ENCODE results near the gene MORN1.

MORN1 gene

GRCh38 chr1:2289607-2290006, 101.7 kb downstream of the MORN1 start:
- no peak for DNase-seq (ENCODE audit: low read depth)

- no peak for DNase-seq (ENCODE audit: low read depth)
Observed at GRCh38 chr1:2288816-2289536, 102.4 kb downstream of the MORN1 start.

- no peak for DNase-seq (ENCODE audit: low read depth)
Observed at GRCh38 chr1:2288311-2288710, 103.0 kb downstream of the MORN1 start.

DNA sequence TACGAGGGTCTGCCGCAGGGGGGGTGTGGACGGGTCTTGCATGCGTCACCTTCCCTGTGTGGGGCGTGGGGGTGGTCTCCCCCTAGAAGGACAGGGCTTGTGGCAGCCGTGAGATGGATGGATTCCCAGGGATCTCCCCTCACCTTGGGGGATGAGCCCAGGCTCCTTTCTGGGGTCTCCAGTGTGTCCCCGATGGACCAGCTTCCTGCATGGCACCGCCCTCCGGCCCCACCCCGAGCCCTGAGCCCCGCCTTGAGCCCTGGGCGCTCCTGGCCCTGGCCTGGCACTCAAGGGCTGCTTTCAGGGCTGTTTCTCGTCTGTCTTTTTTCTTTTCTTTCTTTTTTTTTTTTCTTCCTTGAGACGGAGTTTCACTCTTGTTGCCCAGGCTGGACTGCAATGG, 103.7 kb downstream of the MORN1 start:
- DNase-seq (ENCODE audit: low read depth), result no peak

DNA sequence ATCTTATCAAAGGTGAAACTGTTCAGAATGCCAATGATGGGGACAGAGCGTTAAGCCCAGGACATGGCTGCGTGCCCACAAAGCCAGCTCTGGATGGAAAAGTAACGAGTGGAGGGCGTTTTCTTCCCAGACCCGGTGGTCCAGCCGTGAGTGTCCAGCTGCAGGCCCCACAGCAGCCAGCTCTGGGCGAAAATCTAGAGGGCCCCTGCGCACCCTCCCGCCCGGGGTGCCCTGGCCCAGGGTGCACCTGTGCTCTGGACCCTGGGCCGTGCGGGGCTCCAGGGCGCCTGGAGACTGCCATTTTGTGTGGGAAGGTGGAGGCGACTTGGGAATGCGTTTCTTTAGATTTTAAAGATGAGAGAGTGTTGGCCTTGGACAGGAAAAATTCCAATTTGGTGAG, 104.4 kb downstream of the MORN1 start:
- no peak for DNase-seq (ENCODE audit: low read depth)

DNA sequence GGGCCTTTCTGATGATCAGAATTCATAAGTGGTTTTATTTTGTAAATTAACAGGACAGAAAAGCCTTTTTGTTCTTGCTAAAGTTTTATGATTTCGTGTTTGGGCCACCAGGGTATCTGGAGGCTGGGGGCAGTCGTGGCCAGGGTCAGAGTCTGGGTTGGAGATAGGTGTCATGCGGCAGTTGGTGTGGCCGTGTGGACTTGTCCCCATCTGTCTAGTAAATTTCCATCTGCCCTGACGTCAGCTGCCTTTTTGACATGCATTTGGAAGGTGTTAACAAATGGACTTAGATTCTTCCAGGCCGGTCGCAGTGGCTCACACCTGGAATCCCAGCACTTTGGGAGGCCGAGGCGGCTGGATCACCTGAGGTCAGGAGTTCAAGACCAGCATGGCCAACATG, 106.4 kb downstream of the MORN1 start:
- DNase-seq (ENCODE audit: low read depth), result no peak

DNA sequence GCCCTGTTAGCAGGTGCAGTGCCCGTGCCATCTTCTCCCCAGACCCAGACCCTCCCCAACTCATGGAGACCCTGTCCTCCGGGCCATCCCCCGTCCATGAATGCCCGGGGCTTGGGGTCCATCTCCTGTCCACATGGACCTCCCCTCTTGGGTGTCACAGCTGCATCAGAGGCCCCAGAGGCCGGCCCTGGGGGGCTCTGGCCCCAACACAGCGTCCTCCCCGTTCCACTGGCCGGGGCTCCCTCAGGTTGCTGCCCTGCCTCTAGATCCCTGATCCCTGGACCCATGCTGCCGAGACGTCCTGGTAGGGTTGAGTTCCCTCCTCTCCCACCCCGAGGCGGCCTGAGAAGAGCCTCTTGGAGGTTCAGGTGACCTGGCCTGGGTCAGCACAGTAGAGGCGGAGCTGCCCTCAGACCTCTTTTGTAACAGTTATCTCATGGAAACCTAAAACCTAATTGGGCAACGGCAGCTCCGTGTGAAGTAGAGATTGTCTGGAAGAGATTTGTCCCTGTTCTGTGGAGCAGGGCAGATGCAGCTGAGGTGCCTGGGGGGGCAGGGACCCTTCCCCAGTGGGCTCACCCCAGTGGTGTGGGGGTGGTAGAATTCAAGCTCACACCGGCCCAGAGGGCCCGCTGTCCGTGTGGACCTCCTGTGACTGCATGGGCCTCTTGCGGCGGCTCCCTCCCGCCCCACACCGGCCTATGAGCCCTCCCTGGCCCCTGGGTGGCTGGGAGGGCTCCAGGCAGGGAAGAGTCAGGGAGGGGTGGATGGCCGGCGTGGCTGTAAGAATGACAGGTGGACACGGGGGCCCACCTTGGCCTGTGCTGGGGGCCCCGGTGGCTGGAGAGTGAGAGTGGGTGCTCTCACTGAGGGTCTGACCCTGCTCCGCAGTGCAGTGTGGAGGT, 107.1 kb downstream of the MORN1 start:
- DNase-seq (ENCODE audit: low read depth), result no peak

DNA sequence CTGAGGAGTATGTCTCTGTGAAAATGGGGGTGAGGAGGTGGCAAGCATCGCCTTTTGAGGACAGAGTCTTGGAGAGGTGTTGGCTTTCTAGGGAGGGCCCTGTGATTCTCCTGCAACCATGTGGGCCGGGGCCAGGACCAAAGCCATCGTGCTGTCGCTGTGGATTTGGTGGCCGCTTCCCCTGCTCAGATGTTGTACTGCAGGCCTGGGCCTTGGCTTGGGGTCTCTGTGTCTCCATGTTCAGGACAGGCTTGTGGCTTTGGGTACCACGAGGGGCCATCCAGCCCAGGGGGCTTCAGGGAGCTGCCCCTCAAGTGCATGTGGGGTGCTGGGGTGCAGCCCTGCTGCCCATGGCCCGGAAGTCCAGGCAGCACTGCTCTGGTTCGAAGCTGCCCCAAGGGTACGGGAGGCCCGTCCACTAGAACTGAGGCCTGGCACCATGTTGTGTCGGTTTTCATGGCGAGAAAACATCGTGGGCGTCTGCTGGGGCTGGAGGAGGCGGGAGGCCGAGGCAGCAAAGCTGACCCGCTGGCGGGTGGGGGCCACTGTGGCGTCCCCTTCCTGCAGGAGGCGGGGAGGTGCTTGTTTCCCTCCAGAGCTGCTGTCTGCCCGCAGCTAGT, 107.9 kb downstream of the MORN1 start:
- DNase-seq (ENCODE audit: low read depth), result no peak

GRCh38 chr1:2282556-2283270, 108.6 kb downstream of the MORN1 start:
- DNase-seq (ENCODE audit: low read depth), result no peak

DNA sequence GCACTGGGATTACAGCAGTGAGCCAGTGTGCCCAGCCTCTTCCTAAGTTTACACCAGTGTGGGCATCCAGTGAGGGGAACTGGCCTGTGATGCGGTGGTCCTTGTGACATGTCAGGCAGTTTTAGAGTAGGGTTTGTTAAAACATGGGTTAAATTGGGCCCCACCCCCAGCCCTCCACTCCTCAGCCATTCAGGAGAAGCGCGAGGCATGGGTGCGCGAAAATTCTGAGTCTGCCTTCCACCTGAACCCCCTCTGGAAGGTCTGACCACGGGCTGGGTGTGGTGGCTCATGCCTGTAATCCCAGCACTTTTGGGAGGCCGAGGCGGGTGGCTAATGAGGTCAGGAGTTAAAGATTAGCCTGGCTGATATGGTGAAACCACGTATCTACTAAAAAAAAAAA, 111.5 kb downstream of the MORN1 start:
- DNase-seq (ENCODE audit: low read depth), result no peak

DNA sequence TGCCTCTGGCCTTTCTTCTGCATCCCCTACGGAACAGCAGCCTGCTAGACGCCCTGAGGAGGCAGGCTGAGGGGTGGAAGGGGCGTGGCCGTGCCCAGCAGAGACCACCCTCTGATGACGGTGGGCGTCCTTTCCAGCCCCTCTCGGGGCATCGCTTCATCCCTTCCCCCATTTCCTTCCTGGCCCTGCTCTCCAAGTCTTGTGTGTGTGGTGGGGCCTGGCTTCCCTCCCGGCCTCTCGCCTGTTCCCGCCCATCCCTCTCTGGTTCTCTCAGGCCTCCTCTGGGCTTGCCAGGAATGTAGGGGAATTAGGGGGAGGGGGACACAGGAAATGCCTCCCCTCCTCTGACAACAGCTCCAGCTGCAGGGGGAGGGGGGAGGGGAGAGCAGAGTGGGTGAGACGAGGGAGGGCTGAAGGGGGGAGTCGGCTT, 112.1 kb downstream of the MORN1 start:
- DNase-seq (ENCODE audit: low read depth), result no peak

DNA sequence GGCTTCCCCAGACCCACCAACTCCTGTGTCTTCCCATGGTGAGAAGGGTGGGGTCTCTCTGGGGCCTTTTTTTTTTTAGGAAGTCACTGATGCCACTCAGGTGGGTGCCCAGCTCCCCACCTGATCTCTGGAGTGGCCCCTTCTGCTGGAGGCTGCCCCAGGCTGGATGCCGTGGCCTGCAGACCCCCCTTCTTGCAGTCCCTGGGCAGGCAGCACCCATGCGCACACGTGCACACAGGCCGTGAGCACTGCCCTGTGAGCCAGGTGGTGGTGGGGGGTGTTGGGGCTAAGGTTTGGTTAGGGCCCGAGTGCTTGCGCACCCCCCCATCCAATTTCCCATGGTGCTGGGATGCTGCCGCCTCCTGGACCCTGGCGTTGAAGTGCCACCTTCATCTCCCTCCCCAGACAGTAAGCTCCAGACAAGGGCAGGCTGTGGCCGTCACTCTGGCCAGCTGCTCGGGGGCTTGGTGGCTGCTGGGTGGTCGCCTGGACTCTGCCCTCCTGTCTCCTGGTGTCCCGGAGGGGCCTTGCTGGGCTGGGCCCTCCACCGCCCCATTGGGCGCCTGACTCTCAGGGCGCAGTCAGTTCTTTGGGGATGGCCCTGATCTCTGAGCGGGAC, 112.7 kb downstream of the MORN1 start:
- no peak for DNase-seq (ENCODE audit: low read depth)

GRCh38 chr1:2277741-2278488, 113.4 kb downstream of the MORN1 start:
- DNase-seq (ENCODE audit: low read depth), result no peak

- DNase-seq (ENCODE audit: low read depth), result no peak
Observed at GRCh38 chr1:2276803-2277580, 114.4 kb downstream of the MORN1 start.

DNA sequence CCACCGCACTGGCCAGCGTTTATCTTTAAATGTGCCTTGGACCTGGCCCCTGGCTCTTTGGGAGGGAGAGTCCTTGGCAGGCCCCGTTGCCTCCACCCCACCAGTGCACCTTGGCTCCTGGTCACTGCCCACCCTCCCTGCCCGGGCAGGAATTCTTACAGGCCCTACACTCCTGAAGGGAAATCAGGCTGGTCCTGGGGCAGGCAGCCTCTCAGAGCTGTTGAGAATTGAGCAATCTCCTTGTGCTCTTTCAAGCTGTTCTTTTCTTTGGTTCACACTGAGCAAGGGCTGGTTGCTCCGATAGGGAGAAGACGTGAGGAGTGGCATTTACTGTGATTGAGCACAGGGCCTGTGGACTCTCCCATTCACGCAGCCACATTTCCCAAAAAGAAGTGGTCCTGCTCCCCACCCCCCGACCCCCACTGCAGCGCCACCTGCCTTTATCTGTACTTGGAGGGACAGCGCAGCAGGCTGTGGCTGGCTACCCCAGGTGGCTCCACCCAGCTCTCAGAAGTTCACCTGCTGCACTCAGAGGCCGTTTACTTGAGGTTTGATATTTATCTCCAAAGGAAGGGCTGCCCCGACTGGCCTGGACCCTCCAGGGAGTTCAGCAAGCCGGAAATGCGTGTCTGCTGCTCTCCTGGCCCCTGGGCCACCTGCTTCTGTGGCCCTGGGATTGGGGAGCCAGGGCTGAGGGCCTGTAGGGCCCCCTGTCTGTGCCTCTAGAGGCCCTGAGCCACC, 115.4 kb downstream of the MORN1 start:
- DNase-seq (ENCODE audit: low read depth), result no peak

DNA sequence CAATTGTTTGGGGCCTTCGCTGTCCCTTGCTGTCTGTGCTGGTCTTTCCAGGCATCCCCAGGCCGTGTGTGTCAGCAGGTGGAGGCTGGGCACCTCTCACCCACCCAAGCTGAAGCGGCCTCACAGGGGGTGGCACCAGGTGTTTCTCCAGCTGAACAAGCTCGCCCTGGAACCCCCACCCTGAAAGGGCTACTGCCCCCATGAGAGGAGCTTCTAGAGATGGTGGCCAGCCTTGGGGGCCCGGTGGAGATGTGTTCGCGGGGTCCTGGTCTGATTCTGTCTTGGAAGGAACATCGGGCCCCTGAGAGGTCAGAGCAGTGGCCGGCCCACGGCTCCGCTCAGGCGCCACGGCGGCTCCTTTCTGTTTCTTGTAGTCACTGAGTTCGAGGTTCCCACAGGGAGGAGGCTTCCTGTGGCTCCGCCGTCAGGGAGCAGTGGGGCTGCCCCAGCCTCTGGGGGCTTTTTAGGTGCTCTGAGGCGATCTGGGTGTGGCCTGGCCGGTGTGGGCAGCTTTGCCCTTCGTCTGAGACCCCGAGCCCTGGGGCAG, 116.4 kb downstream of the MORN1 start:
- no peak for DNase-seq (ENCODE audit: low read depth)

DNA sequence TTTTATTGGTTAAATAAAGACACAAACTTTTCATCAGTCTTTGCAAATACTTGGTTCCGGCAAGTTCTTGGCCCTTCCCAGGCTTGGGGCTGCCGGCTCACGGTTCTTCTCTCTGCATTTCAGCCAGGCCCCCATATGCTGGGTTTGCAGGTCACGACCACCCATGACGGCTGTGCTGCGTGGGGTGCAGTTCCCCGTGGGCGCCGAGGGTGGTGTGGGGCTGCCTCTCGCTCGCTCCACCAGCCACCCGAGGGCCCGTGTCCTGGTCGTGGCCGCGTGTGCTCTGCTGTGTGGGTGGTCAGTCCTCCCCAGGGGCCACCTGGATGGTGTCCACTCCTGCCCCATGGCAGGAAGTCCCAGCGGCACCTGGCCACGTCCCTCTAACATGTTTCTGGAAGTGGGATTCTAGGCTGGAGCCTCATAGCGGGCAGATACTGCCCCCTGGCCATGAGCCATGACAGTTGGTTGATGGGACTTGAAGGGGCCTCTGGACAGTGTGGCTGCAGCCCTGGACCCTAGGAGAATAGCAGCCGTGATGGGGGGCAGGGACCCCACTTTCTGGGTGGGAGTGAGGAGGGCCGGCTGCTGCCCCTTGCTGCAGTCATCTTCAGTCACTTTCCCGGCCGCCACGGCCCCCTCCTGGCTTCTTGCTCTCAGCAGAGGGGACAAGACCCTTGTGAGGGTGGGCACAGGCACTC, 117.0 kb downstream of the MORN1 start:
- no peak for DNase-seq (ENCODE audit: low read depth)

DNA sequence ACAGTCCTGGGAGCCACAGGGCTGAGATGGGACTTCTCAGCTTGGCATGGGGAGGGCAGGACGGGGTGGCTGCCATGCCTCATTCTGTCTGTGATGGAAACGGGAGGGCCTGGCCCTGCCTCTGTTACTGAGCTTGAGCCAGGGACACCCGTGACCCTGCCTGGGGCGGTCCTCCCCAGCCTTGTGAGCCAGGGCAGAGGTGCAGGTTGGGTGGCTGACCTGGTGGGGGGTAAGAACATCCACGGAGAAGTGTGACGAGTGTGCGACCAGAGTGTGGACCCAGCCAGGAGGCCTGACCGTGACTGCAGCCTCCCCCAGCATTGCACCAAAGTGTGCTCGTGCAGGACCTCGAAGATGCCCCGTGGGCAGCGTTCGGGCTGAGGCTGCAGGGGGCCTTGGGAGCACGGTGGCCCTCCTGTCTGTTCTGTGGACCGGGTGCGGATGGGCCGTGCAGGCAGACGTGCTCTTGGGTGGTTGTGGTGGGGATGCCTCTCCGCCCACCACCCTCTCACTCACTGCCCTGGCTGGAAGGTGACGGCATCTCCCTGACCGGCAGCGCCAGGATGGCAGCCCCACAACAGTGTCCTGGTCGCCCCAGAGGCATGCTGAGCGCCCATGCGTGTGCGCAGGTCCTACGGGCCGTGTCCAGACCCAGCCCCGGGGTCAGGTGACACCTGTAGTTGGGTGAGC, 117.8 kb downstream of the MORN1 start:
- no peak for DNase-seq (ENCODE audit: low read depth)
